NCI-H526 treated with DMSO at 0.1 percent for 48 hours (cell line): ENCODE data around the gene TFG.
"Not testable (repeated sequence)": the region's sequence is repeated elsewhere in the genome, so short reads cannot be mapped to it uniquely, and the experiment has no call there.

ENCODE experiments used
- DNase-seq: peaks from one replicate; lab custom pipeline; 2025; lab: John Stamatoyannopoulos, UW

The TFG gene

DNA sequence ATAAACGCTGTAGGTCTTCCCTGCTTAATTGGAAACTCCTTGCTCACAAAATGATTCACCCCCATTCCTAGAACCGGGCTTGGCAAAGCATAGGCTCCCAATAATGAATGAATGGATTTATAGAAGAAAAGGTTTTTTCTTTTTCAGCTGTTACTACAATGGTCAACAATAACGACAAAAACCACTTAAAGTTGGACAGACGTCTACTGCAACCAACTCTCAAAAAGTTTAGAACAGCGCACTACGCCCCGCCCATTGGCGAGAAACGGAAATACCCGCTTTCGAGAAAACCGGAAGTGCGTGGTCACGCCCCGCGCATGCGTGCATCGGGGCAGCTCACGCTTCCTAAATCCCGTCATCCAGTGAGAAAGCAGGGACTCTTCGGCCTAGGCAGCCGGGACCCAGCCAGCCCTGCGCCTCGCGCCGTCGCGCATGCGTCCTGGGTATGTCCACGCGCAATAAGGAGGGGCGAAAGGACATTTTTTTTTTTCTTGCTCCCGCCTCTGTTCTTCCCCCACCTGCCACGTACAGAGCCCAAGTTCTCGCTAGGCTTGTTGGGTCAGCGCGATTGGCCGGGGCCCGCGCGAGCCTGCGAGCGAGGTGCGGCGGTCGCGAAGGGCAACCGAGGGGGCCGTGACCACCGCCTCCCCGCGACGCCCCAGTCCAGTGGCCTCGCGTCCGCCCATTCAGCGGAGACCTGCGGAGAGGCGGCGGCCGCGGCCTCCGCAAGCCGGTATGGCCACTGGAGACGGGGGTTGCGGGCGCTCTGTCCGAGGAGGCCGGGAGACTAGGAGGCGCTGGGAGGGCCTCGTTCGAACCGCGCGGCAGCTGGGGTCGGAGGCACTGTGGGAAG is at the start of gene TFG:
Gene TFG (plus strand): TSS at position 506 of the 853 bp plus-strand sequence. CDS start 4,192 bp downstream, outside the sequence.
- peak; percentile 92 for DNase-seq

- DNase-seq: not testable (repeated sequence)
These were observed 48.0 kb upstream of the TFG start for GRCh38 chr3:100661294-100661693.

DNA sequence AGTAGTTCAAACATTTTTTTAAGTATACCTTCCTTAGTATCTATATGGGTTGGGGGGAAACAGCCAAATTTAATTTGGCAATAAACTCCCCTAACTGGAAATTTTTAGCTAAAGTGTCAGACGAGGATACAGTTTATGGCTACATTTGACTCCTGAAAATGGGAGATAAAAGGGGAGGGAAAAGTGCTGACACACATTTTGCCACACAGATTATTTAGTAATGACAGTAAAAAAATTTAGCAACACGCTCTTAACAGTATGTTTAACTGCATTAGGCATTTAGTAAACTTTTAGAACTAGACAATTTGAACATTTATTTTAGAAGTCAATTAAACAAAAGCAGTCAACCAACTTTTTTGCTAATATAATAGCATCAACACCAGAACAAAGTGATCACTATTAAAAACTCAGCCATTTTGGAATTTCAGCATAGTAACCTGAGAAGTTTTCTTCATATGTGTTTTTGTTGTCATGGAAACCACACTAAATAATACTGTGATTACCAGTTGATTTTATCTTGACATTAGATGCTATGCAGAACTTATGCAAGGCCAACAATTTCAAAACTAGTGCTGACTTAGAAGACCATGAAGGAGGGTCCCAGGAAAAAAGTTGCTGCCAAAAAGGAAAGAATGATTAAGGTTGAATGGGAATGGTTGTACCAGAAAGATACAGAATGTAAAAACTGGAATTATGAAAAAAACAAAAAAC is 47.0 kb upstream of the TFG start:
- DNase-seq: no peak

DNA sequence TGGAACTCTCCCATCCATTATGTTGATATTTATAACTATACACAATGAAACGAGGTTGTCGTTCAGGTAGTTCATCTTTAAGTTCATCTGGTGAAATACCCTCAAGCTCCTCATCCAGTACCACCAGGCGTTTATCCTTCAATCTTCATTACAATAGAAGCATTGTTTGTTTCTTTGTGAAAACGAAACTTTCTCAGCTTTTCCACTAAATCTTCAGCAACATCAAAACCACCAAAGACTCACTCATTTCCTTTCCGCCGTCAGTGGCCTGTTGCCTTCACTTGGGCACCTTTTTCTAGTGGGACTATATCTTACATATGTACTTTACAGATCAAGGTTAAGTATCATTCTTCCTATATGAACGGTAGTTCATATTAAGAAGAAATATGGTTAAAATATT is 44.1 kb upstream of the TFG start:
- no peak for DNase-seq

- not testable (repeated sequence) for DNase-seq
These were observed 42.6 kb upstream of the TFG start for GRCh38 chr3:100666699-100667098.

GRCh38 chr3:100667316-100667715 is 42.0 kb upstream of the TFG start:
- not testable (repeated sequence) for DNase-seq

- not testable (repeated sequence) for DNase-seq
These were observed 38.3 kb upstream of the TFG start for GRCh38 chr3:100670995-100671394.

DNA sequence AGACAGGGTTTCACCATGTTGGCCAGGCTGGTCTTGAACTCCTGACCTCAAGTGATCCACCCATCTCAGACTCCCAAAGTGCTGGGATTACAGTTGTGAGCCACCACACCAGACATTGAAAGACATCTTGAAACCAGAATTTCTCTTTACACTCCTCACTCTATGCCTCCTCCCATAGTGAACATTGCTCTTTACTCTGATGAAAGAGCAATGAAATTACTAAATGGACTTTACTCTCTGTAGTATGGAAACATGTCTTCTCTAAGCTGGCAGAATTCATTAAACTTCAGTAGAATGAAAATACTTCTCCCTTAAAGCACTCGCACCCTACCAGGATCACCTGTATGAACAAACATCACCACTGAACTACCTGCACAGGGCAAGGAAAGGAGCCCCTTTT is 27.8 kb upstream of the TFG start:
- DNase-seq: no peak

GRCh38 chr3:100682056-100682853 is 27.0 kb upstream of the TFG start:
- no peak for DNase-seq

GRCh38 chr3:100682854-100683760 is 26.2 kb upstream of the TFG start:
- DNase-seq: no peak

DNA sequence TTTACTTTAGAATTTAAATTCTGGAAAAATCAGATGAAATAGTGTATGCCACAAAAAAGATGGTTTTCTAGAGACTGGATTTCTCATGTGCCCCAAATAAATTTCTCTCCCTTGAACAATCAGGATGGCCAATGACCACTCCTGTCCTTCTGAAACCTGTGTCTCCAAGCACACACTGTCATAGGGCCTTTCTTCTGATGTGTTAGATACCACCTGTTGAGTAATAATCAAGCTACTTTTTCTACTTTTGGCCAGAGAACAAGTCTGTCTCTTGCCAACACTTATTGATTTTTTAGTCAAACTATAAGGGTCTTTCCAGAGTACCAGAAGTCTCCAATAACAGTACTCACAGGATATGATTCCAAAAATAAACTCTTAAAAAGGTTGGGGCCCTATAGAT is 16.1 kb upstream of the TFG start:
- DNase-seq: no peak

- DNase-seq: no peak
These were observed 13.6 kb upstream of the TFG start for GRCh38 chr3:100695696-100696095.

DNA sequence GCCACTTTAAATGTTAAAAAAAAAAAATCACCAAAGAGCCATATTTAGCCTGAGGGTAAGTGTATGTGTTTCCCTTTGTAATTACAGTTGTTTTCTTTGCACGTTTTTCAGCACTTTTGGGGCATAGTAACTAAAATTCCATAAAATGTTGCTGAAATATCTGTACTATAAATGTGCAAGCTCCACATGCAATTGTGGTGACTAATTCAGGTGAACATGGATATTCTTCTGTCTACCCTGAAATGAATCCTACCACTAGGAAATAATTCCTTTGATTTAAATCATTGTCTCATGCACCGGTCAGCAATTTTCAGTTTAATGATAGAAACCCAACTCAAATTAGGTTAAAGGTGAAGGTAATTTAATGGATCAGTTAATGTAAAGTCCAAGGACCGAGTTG is 13.1 kb upstream of the TFG start:
- no peak for DNase-seq

- no peak for DNase-seq
These were observed 12.1 kb upstream of the TFG start for GRCh38 chr3:100697172-100697571.

GRCh38 chr3:100697723-100698285 is 11.5 kb upstream of the TFG start:
- DNase-seq: no peak

- DNase-seq: no peak
These were observed 10.6 kb upstream of the TFG start for GRCh38 chr3:100698736-100699135.

- no peak for DNase-seq
These were observed 8.6 kb upstream of the TFG start for GRCh38 chr3:100700708-100701107.

DNA sequence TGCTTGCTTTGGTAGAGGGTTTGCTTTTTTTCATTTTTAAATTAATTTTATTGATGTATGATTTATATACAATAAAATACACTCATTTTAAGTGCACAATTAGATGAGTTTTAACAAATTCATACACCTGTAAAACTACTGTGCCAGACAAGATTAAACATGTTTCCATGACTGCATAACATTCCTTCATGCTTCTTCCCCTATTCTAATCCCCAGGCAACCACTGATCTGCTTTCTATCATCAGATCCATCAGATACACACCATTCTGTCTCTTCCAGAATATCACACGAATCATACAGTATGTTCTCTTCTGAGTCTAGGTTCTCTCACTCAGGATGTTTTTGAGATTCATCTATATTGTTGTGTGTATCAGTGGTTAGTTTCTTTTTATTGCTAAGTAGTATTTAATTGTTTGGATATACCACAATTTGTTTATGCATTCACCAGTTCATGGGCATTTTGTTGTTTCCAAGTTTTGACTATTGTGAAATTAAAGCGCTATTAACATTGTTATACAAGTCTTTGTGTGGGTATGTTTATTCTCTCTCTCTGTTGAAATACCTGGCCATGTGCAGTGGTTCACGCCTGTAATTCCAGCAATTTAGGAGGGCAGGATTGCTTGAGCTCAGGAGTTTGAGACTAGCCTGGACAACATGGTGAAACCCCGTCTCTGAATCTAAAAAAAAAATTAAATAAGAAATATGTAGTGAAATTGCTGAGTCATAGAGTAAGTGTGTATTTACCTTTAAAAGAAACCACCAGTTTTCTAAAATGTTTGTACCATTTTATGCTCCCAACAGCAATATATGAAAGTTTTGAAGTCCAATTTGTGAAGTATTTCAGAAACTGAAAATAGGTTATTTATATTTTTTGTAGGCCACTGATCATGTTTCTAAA is 7.0 kb upstream of the TFG start:
- DNase-seq: no peak

GRCh38 chr3:100702980-100703345 is 6.3 kb upstream of the TFG start:
- DNase-seq: no peak

GRCh38 chr3:100703865-100704264 is 5.4 kb upstream of the TFG start:
- no peak for DNase-seq
